RPMI8226 (cell line): ENCODE measurements around the gene ELF2.
"Not testable (repeated sequence)": the region's sequence is repeated elsewhere in the genome, so short reads cannot be mapped to it uniquely, and the experiment has no call there.

ENCODE experiments used
- DNase-seq: peaks from one replicate; pipeline ENCODE4 v3.0.0-alpha.2; 2015

Gene ELF2

GRCh38 chr4:139142087-139142486 lies 34.9 kb downstream of the ELF2 start:
- no peak for DNase-seq

- DNase-seq = no peak
These were observed 39.3 kb downstream of the ELF2 start for GRCh38 chr4:139137763-139138162.

DNA sequence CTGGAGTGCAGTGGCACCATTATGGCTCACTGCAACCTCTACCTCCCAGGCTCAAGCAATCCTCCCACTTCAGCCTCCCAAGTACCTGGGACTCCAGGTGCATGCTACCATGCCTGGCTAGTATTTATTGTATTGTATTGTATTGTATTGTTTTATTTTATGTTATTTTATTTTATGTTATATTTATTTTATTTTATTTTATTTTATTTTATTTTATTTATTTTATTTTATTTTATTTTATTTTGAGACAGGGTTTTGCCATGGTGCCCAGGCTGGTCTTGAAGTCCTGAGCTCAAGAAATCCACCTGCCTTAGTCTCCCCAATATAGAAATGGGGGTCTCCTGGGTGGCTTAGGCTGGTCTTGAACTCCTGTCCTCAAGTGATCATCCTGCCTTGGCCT lies 42.6 kb downstream of the ELF2 start:
- no peak for DNase-seq

DNA sequence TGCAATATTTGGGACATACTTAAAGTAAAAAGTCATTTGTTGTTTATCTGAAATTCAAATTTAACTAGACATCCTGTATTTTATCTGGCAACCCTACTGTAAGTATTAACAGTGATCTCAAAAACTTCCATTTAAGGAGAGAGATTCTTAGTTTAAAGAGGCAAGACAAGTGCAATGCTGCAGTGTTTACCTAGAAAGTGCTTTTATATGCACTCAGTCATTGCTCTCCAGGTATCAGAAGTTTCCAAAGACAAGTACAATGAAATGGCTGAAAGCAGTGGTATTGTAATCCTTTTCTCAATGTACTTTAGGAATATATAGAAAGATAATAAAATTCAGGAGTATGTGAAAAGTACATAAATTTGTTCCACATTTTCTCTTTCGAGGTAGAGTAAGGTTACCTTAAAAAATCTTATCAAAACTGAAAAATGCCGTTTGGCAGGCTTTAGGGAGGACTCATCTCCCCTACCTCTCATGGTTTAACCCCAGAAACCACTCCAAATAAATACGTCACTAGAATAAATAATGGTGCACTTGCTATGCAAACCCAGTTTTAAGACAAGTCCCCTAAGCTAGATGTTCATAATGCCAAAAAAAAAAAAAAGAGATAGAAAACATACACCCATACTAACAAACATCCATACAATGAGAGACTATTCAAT lies 45.7 kb downstream of the ELF2 start:
- no peak for DNase-seq

DNA sequence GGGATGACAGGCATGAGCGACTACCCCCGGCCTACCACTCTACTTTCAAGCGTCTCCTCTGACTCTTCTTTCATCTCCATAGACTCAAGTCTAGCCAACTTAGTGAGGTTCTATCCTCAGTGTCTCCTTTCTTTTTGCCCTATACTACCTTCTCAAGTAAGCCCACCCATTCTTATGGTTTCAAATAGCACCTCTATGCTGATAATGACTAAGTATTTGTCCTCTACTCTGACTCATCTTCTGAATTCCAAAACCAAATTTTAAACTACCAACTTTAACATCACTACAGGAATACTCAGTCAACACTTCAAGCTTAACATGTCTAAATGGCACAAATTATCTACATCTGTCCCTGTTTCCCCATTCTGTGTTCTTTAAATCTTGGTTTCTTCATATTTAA lies 47.8 kb downstream of the ELF2 start:
- no peak for DNase-seq

GRCh38 chr4:139126898-139127297 lies 50.1 kb downstream of the ELF2 start:
- DNase-seq = no peak

DNA sequence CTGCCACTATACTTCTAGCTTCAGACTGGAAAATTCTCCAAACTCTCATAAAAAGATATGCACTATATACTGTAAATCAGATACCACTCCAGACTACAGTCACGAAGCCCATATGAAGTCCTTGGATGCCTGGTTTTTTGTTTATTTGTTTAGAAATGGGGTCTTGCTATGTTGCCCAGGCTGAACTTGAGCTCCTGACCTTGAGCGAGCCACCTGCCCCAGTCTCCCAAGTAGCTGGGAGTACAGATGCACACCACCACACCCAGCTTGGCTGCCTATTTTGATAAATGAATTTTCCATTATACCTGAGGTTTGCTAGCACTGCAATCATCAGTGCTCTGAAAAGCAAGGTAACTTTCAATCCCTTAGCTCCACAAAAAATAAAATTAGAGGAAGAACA lies 53.1 kb downstream of the ELF2 start:
- DNase-seq = no peak

DNA sequence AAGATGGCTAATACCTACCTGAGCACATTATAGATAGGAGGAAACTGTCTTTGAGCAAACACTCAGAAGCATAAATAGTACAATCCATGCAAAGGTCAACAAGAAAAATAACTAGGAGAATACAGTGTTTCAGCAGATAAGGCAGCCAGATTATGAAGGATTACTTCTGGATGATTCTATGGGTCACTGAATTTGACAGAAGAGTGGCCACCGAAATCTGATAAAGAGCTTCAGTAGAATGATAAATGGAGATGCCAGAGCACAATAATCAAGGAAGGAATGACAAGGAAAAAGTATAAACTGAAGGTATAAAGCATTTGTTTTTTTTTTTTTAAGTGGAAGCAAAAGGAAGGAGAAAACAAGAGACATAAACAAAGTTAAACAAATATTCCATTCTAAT lies 58.7 kb downstream of the ELF2 start:
- DNase-seq = no peak

- DNase-seq = no peak
These were observed 61.8 kb downstream of the ELF2 start for GRCh38 chr4:139115226-139115625.

GRCh38 chr4:139114795-139115194 lies 62.2 kb downstream of the ELF2 start:
- DNase-seq = not testable (repeated sequence)

DNA sequence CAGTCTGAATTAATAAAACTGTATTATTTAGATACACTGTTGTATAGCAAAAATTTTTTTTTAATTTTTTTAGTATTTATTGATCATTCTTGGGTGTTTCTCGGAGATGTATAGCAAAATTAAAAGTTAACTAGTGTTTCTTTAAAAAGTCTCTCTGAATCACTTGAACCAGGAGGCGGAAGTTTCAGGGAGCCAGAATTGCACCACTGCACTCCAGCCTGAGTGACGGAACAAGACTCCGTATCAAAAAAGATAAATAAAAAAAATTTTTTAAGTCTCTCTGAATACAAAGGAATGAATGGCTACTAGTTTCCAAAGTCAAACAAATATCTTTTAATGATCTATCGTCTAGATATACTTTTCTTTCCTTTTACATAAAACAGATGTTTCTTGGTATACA lies 64.4 kb downstream of the ELF2 start:
- no peak for DNase-seq

DNA sequence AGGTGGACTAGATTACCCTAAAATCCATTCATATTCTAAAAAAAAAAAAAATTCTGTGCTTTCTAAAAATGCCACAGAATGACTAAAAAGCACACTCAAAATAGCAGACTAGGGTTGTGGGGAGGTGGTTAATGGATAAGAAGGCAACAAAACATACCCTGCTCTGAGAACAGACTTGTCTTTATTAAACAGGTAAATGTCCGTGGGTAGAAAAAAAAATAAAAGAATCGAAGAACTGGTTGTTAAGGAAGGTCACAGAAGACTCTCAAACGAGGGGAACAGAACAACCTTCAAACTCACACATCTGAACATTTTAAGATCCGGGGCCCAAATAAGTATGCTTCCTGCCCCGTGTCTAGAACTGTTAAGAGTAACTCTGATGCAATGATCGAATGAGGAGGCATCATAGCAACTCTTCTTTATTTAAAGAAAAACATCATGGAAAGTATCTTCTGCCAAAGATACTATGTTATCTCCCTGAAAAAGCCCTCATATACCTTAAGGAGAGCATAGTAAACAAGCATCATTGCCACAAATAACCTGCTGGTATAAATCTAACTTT lies 68.4 kb downstream of the ELF2 start:
- DNase-seq = no peak

GRCh38 chr4:139099366-139099982 lies 77.5 kb downstream of the ELF2 start:
- peak; percentile 72 for DNase-seq

GRCh38 chr4:139092271-139092670 lies 84.7 kb downstream of the ELF2 start:
- no peak for DNase-seq

DNA sequence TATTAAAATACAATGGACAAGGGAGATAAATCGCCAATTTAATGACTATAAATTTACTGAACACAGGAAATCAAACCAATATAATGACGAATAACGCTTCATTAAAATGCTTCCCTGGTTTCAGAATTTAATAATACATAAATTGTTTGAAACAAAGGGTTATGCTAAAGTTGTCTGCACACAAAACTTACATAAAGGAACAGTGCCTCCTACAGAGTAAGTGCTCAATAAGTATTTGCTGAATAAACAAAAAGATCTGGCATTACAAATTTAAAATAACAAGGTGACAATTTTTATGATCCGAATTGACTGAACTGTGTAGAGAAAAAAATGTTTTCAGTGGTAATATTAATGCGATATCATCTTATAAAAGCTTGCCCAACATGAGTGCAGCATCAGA lies 91.9 kb downstream of the ELF2 start:
- DNase-seq = peak; percentile 29

DNA sequence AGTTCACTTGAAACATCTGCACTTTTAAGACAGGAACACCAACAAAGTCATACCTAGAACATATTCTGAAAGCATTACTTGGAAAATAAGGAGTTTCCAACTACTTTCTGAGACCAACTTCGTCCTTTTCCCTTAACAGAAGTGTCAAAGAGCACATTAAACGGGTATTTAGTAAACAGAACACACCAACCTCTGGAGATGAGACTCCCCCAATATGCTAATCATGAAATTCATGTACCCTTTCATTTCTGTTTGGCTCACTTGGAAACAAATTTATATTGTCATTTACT lies 92.3 kb downstream of the ELF2 start:
- DNase-seq = no peak

- peak; percentile 84 for DNase-seq
These were observed 92.8 kb downstream of the ELF2 start for GRCh38 chr4:139083956-139084803.

DNA sequence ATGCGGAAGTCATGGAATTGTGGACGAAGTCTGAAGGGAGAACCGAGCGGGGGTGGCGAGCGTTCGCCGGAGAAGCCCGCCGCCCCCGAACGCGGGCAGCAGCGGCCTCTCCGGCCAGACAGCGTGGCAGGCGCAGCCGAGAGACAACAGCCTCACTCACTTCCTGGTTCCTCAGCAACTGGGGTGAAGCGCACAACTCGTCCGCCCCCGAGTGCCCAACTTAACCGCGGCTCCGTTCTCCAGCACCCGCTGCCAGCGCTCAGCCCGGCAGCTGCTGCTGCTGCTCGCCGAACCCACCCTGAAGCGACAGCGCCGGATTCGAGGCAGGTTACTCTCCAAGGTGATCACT lies 93.4 kb downstream of the ELF2 start:
- peak; percentile 66 for DNase-seq

GRCh38 chr4:139082750-139083606 lies 94.0 kb downstream of the ELF2 start:
- DNase-seq = peak; percentile 95

DNA sequence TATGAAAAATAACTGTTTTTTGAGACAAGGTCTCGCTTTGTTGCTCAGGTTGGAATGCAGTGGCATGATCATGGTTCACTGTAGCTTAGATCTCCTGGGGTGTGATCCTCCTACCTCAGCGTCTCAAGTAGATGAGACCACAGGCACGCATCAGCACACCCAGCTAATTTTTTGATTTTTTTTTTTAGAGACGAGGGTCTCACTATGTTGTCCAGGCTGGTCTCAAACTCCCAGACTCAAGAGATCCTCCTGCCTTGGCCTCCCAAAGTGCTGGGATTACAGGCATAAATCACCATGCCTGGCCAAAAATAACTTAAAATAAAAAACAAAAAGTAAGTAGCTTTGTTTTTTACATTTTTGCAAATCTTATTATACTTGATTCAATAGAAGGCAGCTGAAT lies 98.1 kb downstream of the ELF2 start:
- no peak for DNase-seq

GRCh38 chr4:139077567-139078355 lies 99.3 kb downstream of the ELF2 start:
- DNase-seq = no peak

- no peak for DNase-seq
These were observed 100.8 kb downstream of the ELF2 start for GRCh38 chr4:139076016-139076744.
